GM08714 (cell line): ENCODE data around the gene CCDC18.

Experiments used
- H3K4me3 ChIP-seq: fragments of 200-500 bp; sonication (Bioruptor generic); 2 replicates; pipeline ENCODE4 v1.5.1; 2014; ENCODE audit warnings: mild to moderate bottlenecking, low read length, inconsistent platforms
- ZNF274 ChIP-seq: IDR thresholded peaks from 2 replicates; pipeline ENCODE4 v1.6.1; 2012; ENCODE audit warnings: mild to moderate bottlenecking, low read depth, low read length

Gene CCDC18, protein sequence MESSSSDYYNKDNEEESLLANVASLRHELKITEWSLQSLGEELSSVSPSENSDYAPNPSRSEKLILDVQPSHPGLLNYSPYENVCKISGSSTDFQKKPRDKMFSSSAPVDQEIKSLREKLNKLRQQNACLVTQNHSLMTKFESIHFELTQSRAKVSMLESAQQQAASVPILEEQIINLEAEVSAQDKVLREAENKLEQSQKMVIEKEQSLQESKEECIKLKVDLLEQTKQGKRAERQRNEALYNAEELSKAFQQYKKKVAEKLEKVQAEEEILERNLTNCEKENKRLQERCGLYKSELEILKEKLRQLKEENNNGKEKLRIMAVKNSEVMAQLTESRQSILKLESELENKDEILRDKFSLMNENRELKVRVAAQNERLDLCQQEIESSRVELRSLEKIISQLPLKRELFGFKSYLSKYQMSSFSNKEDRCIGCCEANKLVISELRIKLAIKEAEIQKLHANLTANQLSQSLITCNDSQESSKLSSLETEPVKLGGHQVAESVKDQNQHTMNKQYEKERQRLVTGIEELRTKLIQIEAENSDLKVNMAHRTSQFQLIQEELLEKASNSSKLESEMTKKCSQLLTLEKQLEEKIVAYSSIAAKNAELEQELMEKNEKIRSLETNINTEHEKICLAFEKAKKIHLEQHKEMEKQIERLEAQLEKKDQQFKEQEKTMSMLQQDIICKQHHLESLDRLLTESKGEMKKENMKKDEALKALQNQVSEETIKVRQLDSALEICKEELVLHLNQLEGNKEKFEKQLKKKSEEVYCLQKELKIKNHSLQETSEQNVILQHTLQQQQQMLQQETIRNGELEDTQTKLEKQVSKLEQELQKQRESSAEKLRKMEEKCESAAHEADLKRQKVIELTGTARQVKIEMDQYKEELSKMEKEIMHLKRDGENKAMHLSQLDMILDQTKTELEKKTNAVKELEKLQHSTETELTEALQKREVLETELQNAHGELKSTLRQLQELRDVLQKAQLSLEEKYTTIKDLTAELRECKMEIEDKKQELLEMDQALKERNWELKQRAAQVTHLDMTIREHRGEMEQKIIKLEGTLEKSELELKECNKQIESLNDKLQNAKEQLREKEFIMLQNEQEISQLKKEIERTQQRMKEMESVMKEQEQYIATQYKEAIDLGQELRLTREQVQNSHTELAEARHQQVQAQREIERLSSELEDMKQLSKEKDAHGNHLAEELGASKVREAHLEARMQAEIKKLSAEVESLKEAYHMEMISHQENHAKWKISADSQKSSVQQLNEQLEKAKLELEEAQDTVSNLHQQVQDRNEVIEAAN (N-terminal part only)

DNA sequence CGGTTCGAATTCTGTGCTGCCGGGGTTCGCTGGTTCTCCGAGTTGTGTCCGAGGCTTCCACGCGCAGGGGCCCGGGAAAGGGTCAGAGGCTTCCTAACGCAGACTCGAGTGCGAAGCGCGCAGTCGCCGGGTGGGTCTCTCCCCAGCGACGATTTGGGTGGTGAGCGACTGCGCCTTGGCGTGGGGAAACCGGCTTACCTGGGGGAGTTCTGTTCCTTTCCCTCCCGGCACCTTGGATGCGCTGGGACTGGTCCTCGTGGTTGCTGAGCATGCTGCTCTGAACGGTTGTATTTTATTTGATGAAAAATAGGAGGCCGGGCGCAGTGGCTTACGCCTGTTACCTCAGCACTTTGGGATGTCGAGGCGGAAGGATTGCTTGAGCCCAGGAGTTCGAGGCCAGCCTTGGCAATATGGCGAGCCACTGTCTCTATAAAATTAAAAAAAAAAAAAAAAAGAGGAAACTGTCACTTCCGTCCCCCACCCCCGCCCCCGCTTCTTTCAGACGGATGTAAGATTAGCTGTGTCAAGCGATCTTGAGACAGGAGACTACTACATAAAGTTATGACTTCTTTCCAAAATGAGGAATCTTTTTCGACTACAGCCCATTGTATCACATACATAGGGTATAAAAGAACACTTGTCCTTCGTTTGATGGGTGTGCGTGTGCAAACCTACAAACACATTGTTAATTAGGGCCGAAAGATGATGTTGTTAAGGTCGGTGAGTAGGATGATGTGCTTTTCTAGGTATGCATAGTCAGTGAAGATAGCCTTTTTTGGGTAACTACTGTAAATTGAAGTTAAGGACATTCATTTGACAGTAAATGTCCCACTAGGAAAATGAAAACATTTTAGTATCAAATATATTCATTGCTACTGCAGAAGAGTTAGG, at the start of gene CCDC18:
Gene CCDC18 (plus strand): TSS at position 2 of the 891 bp plus-strand sequence. CDS start 2,638 bp downstream, outside the sequence.
- peak within 1 kb of the TSS; percentile 80 for H3K4me3 ChIP-seq
- no peak for TF ChIP-seq ZNF274

DNA sequence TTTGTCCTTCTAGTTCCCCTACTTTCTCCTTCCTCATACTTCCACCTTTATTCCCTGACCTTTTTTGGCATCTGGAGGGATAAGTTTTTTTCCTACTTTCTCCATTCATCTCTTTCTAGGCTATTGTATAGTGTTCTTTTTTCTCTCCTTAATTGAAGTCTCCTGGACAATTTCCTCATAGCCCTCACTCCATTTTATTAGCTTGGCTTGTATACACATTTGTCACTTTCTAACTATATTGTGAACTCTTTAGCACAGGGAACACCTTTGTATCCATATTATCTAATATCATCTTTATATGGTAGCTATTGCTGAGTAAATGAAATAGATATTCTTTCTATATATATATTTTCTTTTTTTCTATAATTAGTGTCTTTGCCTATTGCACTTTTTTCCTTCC, 47.9 kb upstream of the CCDC18 start:
- no peak for TF ChIP-seq ZNF274
- H3K4me3 ChIP-seq = no peak overlapping the region

DNA sequence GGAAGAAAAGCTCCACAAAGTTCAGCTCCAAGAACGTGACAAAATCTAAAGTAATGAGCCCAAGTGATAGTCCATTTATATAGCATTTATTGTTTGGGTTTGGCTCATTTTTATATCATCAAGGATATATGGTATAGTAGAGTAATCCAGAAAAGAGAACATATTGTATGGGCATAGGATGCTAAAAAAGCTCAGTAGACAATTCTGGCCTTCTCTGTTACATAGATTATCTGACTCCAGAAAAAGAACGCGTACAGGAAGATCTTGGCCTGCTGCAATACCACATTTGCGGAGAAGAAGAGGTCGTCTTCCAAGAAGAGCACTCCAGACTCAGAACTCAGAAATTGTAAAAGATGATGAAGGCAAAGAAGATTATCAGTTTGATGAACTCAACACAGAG, 44.1 kb upstream of the CCDC18 start:
- H3K4me3 ChIP-seq = no peak overlapping the region
- TF ChIP-seq ZNF274 = no peak

DNA sequence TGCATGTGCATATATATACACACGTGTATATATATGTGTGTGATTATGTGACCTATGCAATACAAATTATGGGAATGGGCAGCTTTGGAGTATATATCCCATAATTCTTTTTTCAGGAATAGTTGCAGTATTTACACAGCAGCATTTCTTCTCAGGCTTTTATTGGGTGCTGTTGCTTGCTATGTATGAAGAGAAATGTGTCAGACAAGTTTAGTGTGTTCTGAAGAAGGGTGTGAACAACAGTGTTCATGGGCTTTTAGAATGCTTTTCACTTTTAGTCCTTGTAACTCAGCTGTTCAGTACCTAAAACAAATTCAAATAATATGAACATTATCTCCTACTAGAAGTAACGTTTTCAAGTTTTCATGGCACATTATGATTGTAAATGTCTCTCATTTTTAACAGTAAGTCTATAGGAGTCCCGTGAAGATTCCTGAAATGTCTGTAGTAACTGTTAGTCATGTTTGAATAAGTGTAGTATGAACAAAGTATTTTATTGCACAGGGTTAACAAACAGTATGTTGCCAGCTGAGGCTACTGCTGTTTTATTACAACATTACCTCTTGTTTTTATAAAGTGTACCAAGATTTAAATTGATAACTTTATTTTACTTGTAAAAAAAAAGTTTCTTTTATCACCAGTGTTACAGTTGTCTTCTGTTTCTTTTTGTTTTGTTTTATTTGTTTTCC, 42.8 kb upstream of the CCDC18 start:
- no peak overlapping the region for H3K4me3 ChIP-seq

DNA sequence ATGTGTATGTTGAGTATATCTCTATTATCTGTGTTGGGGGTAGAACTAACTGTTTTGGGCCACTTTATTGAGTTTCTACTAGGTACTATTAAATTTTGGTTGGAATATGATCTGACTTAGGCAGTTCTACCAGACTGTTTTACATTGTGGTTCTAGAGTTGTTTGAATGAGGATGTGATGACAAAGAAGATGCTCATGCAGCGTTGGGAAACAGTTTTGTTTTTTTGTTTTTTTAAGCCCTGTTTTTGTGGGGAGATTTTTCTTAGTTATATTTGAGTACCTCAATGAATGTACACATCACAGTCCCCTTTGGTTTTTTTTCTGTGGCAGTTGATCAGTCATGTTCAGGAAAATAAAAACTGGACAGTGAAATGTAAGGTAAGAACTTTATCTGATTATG, 40.4 kb upstream of the CCDC18 start:
- no peak for TF ChIP-seq ZNF274
- H3K4me3 ChIP-seq = no peak overlapping the region

More for the DNA sequence above, 42.8 kb upstream of the CCDC18 start:
- TF ChIP-seq ZNF274 = no peak

DNA sequence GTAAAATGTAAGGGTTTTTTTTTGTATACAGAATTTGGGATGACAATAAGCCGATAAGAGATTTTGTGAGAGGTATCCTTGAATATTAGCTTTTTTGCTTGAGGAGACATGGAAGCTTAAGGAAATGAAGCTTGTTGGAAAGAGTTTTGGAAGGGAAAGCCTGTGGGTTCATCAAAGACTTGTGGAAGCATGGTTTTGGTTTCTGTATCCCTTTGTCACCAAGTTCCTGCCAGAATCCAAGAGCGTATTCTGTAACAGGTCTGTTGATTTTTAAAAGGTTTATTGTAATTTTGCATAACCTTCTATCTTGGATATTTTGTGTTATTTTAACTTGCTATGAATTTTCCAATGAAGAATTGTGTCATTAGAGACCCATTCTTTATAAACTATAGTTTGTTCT, 38.4 kb upstream of the CCDC18 start:
- TF ChIP-seq ZNF274 = no peak
- no peak overlapping the region for H3K4me3 ChIP-seq

DNA sequence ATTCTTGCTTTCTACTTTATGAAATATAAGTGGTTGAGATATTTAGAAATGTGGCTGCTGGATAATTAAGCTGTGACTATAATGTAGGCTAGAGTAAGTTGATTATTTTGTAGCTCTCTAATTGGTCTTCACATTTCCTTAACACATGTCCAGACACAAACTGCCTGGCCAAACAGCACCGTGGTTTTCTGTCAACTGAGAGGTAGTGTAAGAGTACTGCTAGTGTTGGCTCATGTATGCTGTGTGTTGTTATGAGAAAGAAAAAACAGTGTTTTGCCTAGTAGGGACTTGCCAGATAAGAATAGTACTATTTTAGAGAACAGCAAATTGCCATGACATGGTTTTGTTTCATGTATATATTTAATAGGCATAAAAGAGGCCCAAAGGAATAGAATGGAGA, 37.4 kb upstream of the CCDC18 start:
- H3K4me3 ChIP-seq = no peak overlapping the region
- TF ChIP-seq ZNF274 = no peak

DNA sequence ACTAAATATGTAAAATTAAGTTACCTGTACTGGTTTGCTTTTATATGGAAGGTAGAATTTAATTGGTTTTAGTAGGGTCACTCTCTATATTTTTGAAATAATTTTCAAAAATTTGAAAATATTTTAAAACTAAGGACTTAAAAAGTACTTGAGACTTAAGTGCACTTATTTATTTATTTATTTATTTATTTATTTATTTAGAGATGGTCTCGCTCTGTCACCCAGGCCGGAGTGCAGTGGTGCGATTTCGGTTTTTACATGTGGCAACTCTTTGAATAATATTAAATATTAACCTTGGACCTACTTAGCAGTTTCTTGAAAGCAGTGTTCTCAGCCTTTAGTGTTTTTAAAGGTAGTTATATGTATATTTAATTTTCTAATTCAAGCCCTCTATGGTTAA, 36.8 kb upstream of the CCDC18 start:
- no peak for TF ChIP-seq ZNF274

DNA sequence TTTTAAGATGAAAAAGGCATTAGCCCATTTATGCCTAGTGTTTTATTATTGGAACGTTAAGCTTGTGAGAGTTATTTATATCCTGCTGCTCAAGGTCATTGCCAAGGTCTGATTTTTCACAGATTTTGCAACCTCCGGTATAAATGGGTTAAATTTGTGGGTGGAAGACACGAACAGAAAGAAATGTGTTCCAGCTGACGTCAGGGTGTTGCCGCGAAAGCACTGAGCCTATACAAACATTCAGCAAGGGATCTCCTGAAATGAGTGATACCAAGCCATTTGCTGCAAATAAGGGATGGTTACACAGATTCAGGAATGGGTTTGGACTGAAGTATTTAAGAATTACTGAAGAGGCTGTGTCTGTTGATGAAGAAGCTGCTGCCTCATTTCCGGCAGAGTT, 32.5 kb upstream of the CCDC18 start:
- no peak for TF ChIP-seq ZNF274
- no peak overlapping the region for H3K4me3 ChIP-seq

More for the DNA sequence above, 36.8 kb upstream of the CCDC18 start:
- no peak overlapping the region for H3K4me3 ChIP-seq

DNA sequence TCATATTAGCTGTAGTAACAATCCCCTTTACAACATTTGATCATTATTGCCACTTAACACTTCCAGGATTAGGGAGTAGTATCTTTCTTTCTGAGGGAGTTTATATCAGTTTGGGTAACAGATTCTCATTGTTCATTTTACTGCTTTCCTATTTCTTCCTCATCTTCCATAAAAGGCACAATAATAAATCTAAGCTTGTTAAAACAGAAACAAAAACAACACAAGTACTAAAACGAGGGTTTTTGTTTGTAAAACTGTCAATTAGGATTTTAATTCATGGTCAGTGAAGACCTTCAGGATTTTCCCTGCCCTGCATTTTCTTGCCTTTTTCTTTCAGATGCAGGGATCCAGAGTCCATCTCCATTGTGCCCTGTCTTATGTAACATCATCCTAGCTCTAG, 29.8 kb upstream of the CCDC18 start:
- H3K4me3 ChIP-seq = no peak overlapping the region
- TF ChIP-seq ZNF274 = no peak

DNA sequence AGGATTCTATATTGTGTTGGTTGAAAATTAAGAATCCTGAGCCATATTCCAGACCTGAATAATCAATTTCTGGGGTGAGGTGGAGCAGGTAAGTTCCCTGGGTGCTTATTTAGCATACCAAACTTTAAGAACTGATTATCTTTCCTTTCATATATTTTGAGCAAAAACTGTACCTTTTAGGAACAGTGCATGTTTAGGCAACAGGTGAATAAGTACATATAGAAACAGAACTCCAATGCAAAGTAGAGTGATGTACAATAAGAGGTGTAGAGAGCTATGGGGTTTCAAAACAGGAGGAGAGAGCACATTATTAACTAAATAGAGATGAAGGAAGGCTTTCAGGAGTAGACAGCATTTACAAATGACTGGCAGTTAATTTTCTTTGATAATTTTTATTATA, 29.1 kb upstream of the CCDC18 start:
- no peak overlapping the region for H3K4me3 ChIP-seq
- no peak for TF ChIP-seq ZNF274

DNA sequence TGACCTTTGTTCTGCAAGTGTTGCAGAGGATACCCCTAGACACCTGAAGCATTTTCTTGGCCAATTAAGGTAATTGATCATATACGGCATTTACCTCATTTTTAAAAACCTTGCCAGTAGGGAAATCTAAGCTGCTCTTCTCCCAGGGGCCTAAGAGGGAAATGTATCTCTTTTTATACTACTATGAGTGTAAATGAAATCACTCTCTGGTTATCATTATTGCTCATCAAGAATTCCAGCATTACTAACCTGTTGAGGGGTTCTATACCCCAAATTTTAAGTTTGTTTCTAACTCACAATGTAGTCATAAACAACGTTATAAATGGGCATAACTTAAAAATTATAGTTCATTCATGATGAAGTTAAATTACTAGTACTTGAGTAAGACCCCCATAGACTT, 27.7 kb upstream of the CCDC18 start:
- no peak for TF ChIP-seq ZNF274
- H3K4me3 ChIP-seq = no peak overlapping the region

DNA sequence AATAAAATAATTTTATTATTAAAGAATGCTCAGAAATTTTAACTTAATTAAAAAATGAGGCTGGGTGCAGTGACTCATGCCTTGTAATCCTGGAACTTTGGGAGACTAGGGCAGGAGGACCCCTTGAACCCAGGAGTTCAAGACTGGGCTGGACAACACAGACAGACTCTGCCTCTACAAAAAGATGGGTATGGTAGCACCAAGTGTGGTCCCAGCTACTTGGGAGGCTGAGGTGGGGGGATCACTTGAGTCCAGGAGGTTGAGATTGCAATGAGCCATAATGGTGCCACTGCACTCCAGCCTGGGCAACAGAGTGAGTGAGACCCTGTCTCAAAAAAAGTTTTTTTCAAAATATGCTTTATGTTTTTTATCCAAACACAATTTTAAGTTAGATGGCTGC, 25.6 kb upstream of the CCDC18 start:
- H3K4me3 ChIP-seq = no peak overlapping the region
- no peak for TF ChIP-seq ZNF274
